Measurements from ENCODE around the gene MALRD1.

Gene MALRD1

DNA sequence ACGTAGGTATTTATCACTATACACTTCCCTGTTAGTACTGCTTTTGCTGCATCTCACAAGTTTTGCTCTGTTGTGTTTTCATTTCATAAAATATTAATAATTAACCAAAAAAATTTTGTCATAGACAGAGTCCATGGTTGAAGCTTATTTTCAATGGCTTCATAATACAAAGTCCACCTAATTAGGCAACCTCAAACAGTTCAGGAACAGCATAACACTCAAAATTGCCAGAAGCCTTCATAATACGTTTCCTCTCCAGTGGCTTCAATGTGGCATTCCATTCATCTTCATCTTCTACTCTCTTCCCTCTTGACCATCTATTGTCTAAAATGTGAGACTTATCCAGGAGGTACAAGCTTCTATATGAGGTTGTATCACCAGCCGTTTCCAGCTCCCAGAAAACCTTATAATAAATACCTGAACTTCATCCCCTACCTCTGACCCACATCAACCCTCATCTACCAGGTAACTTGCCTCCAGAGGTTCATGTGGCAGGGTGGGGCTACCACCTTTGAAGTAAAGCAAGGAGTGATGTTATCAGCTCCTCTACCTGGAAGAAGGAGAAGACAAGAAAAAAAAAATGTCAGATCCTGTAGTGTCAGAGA lies 337.3 kb downstream of the MALRD1 start:
- DNase-seq = no peak

DNA sequence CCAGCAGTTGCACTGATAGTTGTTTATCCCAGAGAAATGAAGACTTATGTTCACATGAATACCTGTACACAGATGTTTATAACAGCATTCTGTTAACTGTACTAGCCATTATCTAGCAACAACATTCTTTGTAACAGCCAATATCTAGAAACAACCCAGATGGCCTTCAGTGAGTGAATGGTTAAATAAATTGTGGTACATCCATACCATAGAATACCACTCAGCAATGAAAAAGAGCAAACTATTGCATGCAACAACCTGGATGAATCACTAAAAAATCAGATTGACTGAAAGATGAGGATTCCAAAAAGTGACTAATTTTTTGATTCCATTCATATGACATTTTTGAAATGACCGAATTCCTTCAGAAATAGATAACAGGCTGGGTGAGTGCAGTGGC lies 360.3 kb downstream of the MALRD1 start:
- no peak for DNase-seq

DNA sequence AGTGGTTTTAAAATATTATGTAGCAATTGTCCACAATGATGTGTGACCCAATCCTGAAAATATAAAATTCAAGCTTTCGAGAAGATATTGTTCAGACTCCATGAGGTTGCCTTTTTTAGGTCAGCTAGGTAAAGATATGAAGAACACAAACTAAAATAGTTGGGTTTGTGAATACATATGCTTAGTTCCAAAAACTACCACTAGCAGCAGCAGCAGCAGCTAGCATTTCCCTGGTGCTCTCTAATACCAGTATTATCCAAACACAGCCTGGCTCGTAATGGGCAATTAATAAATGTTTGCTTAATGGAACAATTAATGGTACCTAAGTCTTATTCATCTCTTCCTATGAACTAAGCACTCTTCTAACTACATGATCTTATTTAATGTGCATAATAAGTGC lies 362.5 kb downstream of the MALRD1 start:
- DNase-seq = no peak

DNA sequence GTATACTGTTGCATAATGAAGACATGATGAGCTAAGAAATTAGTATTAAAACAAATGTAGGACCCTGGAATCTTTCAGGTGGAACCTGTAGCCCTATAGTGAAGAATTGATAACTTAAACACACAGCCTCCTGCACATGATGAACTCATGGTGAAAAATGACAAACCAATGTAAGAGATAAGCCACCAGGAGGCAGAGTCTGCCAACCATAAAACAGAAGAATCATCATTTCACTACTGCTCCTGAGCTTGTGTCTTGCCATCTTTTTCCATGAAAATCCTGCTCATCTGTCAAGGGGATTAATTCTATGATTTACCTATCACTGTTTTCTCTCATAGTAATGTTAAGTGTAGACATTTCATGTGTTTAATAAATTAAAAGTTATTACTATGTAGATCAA lies 363.9 kb downstream of the MALRD1 start:
- DNase-seq = peak; percentile 43

DNA sequence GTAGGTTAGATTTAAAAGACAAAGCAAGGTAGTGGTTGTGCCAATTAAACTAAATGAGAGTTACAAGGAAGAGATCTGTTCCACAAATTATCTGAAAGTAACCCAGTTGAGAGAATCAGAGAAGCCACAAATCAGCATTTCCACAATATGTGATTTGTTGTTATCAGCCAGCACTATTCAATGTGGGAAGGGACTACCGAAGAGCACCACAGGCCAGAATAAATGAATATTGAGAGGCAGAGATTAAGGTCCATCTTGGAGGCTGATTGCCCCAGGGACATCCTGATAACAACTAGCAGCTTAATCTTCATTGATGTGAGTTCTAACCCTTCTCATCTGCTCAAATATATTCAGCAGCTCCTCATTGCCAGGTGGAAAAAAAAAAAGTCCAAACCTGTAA lies 367.6 kb downstream of the MALRD1 start:
- DNase-seq = no peak

DNA sequence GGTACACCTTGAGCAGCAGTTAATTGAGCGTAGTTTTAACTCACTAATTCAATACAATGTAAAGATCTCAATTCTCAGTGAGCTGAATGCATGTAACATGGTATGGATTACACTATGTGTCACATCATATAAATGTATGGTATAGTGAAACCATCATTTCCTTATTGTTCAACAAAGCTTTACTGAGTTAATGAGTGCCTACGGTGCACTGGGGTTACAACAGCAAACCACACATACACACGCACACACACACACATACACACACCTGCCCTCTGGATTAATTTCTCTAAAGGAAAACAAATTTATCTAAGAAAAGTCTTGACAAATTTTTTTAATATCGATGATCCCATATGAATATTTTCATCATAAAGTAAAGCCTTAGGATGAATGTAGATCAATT lies 369.1 kb downstream of the MALRD1 start:
- peak; percentile 6 for DNase-seq

DNA sequence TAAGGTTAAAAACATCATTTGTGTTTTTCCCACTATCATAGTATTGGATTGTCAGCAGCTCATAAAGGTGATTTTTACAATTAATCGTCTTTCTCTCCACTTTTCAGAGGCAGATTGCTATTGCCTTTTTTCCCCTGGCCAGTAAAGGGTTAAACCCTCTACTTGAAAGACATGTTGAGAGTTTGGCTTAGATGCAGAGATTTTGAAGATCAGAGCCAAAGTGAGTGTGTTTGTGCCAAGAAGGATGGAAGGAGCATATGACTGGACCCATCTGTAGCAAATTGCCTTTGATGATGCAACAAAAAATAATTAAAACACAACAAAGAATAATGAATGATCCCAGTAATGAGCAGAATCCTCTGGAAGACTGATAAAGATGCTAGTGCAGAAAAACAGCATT lies 373.1 kb downstream of the MALRD1 start:
- no peak for DNase-seq

DNA sequence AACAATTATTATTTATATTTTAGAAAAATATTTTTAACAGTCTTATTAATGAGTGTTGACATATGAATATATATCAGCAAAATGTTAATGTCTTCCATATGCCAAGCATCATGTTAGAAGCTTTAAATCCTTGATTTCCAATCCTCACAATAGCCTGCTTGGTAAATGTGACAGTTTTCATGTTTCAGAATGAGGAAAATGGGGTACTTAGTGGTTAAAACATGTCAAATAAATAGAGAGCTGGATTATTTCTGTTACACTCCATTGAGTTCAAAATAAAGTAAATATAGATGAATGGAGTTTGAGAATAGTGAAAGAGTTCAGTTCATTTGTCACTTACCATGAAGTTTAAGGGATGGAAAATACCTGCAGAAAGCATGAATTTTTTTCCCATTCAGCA lies 377.4 kb downstream of the MALRD1 start:
- DNase-seq = no peak

DNA sequence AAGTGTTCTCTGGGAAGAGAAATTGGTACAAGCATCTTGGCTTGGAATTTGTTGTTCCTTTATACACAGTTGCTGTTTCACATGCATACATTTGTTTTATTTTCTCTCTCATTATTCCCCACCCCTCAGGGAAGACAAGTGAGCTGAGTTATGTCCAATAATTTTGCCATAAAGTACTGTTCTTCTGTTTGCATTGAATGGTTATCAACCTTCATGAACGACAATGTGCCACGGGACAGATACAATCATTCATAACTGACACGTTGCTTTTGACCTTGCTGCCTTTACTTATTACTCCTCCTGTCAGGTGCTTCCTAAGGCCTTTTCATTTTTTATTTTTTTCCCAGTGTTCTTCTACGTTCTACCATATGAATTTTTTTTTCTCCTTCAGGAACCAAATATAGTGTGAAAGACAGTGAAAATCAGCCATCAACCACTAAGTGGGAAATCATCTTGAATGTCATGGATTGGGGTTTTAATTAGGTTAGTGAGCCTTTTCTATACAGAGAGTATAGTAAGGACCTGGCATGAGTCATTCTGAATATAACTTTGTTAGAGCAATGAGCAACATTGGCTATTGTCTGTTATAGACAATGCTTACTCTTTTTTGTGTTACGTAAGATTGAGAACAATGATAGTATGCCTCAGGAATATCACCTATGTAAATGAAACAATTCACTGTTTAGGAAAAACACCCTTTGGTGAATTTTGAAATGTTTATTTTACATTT lies 383.2 kb downstream of the MALRD1 start:
- no peak for DNase-seq

DNA sequence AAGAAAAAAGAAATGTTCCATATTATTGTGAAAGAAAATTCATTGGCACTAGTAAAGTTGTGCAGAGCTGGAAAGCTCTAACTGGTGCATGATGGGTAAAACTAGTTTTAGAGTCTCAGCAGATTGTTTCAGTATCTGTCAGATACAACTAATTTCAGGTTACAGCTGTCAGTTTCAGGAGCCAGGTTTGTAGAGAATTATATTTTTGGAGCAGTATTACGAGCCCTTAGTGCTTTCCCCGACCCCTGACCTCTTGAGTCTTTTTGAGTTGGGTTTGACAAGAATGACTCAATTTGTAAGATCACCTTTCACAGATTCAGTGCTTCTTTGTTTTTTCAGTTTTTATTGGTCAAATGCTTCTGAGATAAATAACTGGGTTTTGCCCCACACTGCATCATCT lies 401.3 kb downstream of the MALRD1 start:
- DNase-seq = no peak

DNA sequence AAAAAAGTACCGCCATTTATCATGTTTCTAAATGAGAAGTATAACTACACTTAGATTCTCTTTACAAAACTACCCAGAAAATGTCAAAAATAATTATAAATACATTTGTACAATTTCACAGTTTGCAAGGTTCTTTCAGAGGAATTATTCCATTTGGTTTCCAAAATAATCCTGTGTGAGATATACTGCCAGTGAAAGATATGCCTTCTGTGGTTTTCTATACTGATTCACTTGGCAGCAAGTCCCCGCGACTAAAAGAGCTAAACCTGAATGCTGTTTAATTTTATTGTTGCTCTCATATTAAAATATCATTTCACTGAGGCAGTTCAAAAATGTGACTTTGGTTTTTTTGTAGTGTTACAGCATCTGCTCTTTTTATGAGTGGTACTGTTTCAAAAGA lies 402.8 kb downstream of the MALRD1 start:
- DNase-seq = no peak

DNA sequence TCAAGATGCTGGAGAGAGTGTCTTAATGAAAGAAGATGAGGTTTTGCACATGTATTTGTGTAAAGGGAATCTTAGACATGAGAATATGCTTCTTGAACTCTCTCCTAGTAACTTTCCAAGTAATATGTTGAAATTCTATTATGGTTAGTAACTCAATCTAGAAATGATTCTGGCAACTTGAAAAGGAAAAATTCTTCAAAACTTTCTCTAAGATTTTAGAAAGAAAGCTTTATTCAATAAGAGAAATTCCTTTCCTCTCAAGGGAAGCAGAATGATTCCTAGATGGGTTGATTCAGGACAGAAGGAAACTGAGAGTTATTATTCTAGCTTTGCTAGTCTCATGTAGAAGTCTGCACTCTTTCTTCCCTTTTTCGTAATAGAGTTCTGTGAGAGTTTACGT lies 403.3 kb downstream of the MALRD1 start:
- no peak for DNase-seq

DNA sequence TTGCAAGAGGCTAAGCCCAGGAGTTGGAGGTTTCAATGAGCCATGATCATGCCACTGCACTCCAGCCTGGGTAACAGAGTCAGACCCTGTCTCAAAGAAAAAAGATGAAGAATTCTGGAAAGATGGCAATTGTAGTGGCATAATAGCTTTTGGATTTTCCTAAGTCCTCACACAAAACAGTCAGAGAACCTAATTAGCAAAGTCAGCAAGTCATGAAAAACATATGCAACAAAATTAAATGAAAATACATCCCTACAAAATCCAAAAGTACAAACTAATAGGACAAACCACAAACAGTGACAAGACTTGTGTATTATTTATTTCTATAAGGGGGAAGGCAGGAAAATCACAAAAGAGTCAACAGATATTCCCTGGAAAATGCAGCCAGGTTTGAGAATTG lies 405.4 kb downstream of the MALRD1 start:
- DNase-seq = no peak

DNA sequence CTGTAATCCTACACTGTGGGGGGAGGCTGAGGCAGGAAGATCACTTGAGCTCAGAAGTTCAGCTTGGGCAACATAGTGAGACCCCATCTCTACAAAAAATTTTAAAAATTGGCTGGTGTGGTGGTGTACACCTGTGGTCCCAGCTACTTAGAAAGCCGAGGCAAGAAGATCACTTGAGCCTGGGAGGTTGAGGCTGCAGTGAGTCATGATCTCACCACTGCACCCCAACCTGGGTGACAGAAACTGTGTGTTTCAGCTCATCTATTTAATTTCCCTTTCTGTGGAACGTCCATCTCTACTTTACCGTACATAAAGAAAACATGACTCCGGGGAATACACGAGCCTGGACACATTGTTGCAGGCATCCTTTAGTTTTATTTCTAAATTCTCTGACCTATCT lies 413.0 kb downstream of the MALRD1 start:
- DNase-seq = no peak

DNA sequence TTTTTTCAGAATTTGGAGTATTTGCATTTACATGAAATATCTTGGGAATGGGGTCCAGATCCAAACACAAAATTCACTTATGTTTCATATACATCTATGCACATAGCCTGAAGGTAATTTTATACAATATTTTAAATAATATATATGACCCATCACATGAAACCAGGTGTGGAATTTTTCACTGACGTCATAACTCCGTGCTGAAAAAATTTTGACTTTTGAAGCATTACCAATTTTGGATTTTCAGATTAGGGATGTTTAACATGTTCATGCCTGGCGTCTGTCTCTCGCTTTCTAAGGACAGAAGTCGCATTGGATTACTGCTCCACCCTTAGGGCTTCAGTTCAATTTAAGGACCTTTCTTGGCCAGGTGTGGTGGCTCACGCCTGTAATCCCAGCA lies 418.1 kb downstream of the MALRD1 start:
- DNase-seq = no peak

DNA sequence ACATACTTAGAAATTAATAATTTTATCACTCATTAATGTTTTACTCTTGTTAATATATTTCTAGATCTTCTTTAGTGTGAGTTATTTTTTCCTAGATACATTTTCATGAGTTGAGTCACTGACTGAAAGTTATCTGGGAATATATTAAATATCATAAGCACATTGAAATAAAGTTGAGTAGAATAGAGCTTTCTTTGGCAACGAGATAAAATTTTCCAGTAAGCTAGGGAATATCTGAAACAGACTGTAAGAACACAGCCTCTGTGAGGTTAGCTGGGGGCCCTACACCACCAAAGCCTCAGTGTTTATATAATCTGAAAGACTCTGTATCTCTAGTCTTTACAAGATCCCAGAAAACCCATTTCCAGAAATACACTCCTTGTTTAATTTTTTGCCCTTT lies 419.8 kb downstream of the MALRD1 start:
- DNase-seq = no peak

DNA sequence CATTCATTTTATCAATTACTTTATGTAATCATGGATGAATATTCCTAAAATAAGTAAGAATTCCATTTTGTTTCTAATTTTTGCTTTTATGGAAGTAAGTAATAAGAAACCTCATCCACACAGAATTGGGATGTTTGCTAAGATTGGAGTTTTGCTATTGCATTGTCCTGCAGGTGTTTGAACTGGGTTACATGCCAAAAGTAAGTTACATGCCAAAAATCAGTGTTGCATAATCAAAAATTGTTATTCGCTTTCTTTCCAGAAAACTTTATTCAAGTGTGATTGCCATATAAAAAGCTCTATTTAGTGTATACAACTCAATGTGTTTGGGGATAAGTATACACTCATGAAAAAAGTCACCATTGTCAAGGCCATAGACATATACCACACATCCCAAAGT lies 420.9 kb downstream of the MALRD1 start:
- DNase-seq = no peak

DNA sequence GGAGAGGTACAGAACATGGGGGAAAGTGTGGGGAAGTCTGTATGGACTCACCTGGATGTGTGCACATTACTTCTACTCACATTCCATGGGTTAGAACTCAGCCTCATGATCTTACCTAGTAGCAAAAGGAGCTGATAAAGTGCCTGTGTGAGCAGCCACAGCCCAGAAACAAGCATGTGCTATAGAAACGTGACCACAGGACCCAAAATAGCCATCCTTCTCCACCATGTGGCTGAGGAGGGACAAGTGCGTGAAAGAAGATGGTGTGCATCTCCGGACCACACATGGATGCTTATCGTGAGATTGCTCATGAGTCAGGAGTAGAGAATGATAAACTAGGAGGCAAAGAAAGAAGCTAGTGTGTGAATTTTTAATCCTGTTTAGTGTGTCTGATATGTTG lies 431.3 kb downstream of the MALRD1 start:
- DNase-seq = no peak

DNA sequence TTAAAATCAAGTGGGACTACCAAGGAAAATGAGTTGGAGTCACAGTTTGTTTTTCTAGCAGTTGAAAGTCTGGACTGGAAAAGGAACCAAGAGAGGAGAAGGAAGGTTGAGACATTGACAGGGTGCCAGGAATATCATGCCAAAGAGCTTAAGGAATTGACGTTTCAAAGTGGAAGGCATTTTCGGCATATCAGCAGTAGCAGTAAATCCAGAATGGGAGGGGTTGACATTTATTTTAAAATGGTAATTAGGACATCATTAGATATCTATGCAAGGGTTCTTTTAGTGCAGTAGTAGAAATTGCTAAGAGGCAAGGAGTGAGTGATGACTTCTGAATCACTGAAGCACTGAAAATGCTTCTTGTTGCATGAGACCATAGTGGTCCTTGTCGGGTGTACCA lies 431.8 kb downstream of the MALRD1 start:
- no peak for DNase-seq

DNA sequence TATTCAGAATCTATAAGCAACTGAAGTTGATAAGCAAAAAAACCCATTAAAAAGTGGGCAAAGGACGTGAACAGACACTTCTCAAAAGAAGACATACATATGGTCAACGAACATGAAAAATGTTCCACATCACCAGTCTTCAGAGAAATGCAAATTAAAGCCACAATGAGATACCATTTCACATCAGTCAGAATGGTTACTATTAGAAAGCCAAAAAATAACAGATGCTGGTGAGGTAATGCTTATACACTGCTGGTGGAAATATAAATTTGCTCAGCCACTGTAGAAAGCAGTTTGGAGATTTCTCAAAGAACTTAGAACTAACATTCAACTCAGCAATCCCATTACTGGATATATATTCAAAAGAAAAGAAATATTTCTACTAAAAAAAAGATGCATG lies 434.8 kb downstream of the MALRD1 start:
- no peak for DNase-seq

DNA sequence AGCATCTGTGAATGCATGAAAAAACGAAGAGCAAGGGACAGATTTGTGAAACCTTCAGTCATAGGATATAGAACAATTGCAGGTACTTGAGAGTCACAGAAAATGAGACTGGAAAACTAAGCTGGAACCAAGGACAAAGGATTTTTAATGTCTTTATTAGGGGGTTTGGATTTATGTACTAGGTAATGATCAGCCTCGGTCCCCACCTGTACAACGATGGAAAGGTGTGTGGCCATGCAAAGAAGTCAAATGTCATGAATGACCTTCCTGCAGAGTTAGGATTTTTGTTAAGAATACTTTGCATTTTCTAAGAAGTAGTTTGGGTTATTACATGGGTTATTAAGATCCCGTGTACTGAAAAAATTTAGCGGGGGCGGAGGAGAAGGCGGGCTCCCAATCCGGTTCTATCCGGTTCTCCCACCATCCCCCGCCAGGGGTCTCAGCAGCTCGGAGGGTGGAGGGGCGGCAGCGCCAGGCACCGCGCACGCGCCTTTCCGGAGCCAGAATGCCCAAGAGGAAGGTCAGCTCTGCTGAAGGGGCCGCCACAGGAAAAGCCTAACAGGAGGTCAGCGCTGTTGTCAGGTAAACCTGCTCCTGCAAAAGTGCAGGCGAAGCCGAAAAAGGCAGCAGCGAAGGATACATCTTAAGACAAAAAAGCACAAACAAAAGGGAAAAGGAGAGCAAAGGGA lies 440.1 kb downstream of the MALRD1 start:
- DNase-seq = peak; percentile 54

DNA sequence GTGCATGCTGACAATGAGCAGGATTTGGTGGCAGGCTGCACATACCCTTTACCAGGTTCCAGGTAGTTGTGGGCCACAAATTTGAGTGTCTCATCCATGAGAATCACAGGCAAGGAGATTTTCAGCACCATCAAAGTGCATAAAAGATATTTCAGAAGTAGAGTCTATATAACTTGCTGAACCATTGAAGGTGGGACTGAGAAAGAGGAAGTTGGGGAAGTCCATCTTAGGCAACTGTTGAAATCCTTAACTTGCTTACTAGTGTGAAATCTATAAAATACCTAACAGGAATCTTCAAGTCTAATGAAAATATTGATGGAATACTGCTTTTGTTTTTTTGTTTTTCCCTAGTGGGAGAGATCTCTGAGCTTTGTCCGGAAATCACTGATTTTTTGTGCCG lies 442.6 kb downstream of the MALRD1 start:
- DNase-seq = no peak

DNA sequence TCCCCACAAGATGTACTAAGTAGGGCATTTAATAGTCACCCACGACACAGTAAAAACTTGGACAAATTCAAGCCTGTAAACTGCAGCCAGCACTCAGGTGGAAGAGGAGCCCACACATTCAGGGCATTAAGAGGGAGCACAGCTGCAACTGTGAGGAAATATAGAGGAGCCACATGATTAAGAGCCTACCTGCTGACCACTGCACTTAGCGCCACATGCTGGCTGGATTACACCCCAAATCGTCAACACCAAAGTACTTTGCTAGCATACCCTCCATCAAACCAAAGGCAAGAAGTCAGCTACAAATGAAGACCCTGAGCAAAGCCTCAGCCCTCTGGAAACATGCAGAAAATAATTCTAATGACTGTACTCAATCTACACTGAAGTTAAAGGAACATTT lies 445.3 kb downstream of the MALRD1 start:
- DNase-seq = no peak

DNA sequence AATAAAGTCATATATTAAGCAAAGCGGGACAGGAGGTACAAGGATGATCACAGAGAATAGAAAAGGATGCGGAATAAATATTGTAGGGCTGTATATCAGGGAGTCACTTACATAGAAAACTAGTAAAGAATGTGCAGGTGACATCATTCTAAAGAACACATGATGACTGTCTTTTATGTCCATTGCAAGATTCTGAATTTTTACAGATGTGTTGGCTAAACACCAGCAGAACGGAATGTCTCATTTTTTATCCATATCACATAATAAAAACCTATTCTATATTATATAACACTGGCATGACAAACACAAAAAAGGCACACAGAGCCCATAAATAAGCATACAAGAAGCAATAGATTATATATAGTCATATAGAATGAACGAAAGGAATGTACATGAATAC lies 448.4 kb downstream of the MALRD1 start:
- no peak for DNase-seq
